Subcutaneous adipose tissue (tissue), 4 donors: Measurements from ENCODE around the gene MMP24OS. TPM values are rescaled to one million over a fixed set of nuclear protein-coding genes. Genes with fewer than 3 reads are reported as not detected.

Source experiments
- CTCF ChIP-seq: fragments of 450-650 bp; IDR thresholded peaks from one replicate; pipeline ENCODE4 v1.5.1; 2016; ENCODE audit warnings: low read depth, mild to moderate bottlenecking, control low read depth, antibody characterized with exemption, moderate library complexity
- total RNA-seq, 4 donors: library from RNA; depleted of rRNA; stranded (reverse); fragments of >200 nt; gene quantifications; one replicate each; pipeline ENCODE4 v1.1.0, GENCODE V29; 2016

Gene MMP24OS
- total RNA-seq, 4 donors from 2014 or later: 27.5 to 56.5 (median 31.6) TPM

- no peak for TF ChIP-seq CTCF
Measured at GRCh38 chr20:35304956-35305355, 27.0 kb upstream of the MMP24OS start.

GRCh38 chr20:35303735-35304491, 26.0 kb upstream of the MMP24OS start:
- no peak for TF ChIP-seq CTCF

GRCh38 chr20:35303382-35303734, 25.4 kb upstream of the MMP24OS start:
- TF ChIP-seq CTCF: no peak

GRCh38 chr20:35302421-35303335, 24.8 kb upstream of the MMP24OS start:
- no peak for TF ChIP-seq CTCF

- TF ChIP-seq CTCF: no peak
Measured at GRCh38 chr20:35301426-35301825, 23.5 kb upstream of the MMP24OS start.

- TF ChIP-seq CTCF: no peak
Measured at GRCh38 chr20:35300469-35301262, 22.7 kb upstream of the MMP24OS start.

GRCh38 chr20:35299780-35300179, 21.9 kb upstream of the MMP24OS start:
- TF ChIP-seq CTCF: no peak
